Urinary bladder (tissue), 4 donors: Measurements from ENCODE around the gene SSMEM1. TPM values are rescaled to one million over a fixed set of nuclear protein-coding genes. Genes with fewer than 3 reads are reported as not detected.
"Not testable (repeated sequence)": the region's sequence is repeated elsewhere in the genome, so short reads cannot be mapped to it uniquely, and the experiment has no call there.

Experiments
- DNase-seq: peaks from one replicate; pipeline ENCODE4 v3.0.0-alpha.2; 2015; ENCODE audit errors: extremely low spot score
- H3K27ac ChIP-seq: one replicate; pipeline ENCODE4 v1.5.1; 2013; ENCODE audit warnings: low read depth, mild to moderate bottlenecking, moderate library complexity
- H3K36me3 ChIP-seq: one replicate; pipeline ENCODE4 v1.6.1; 2013; ENCODE audit warnings: mild to moderate bottlenecking, moderate library complexity; ENCODE audit not compliant: insufficient read depth
- H3K4me1 ChIP-seq: one replicate; pipeline ENCODE4 v1.6.1; 2013; ENCODE audit warnings: mild to moderate bottlenecking, moderate library complexity; ENCODE audit not compliant: insufficient read depth
- H3K4me3 ChIP-seq: one replicate; pipeline ENCODE4 v1.5.1; 2013; ENCODE audit warnings: low read depth, low read length
- WGBS: extraction: QIAGEN DNeasy Blood & Tissue Kit; methylation state at CpG from one replicate; pipeline ENCODE4 v1.1.7; 2013; 5-methylcytosine and 5-hydroxymethylcytosine counted together
- polyA plus RNA-seq: library from polyadenylated mRNA; stranded (reverse); fragments of 200-250 nt; gene quantifications from one replicate; pipeline ENCODE4 v1.2.3, GENCODE V29; 2013
- total RNA-seq: library from RNA; depleted of rRNA; stranded (reverse); fragments of >200 nt; gene quantifications from one replicate; pipeline ENCODE4 v1.2.3, GENCODE V29; 2014
- donor health status: healthy with polysubstance abuse.
- donor health status: healthy.

SSMEM1 gene
- total and polyA plus RNA-seq, 2 donors, result not detected

GRCh38 chr7:130221746-130222145 lies 14.1 kb downstream of the SSMEM1 start:
- Histone ChIP-seq H3K36me3 (no peaks in the 10 kb centered on the region), H3K27ac (no peak overlapping the region), H3K4me1 (no peaks in the 10 kb centered on the region), H3K4me3 (no peak overlapping the region)
- 86% methylated on average over 4 of the region's 4 CpGs for WGBS
- no peak for DNase-seq

GRCh38 chr7:130223646-130224045 lies 16.0 kb downstream of the SSMEM1 start:
- H3K4me3 ChIP-seq, result no peak overlapping the region
- H3K36me3 ChIP-seq, result no peaks in the 10 kb centered on the region
- DNase-seq, result no peak
- no peaks in the 10 kb centered on the region for H3K4me1 ChIP-seq
- H3K27ac ChIP-seq, result no peak overlapping the region
- 91% methylated on average over 1 of the region's 1 CpG for WGBS

DNA sequence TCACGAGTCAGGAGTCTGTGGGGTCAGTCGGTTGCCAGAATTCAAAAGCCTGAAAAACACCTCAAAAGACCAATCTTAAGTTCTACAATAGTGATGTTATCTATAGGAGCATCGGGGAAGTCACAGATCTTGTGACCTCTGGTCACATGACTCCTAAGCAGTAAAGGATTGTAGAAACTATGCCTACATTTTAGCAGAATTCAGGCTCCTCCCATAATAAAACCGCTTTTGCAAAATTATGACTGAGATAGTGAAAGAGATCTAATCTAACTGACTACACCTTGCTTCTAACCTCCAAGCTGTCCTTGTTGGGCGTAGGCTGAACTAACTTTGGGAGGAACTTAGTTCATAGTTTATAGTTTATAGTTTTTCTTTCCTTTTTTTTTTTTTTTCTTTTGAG lies 16.6 kb downstream of the SSMEM1 start:
- Histone ChIP-seq H3K4me1 (peaks cover 2% of the 10 kb centered on the region), H3K4me3 (no peak overlapping the region), H3K27ac (no peak overlapping the region), H3K36me3 (no peaks in the 10 kb centered on the region)
- no peak for DNase-seq
- WGBS, result 90% methylated on average over 5 of the region's 5 CpGs

DNA sequence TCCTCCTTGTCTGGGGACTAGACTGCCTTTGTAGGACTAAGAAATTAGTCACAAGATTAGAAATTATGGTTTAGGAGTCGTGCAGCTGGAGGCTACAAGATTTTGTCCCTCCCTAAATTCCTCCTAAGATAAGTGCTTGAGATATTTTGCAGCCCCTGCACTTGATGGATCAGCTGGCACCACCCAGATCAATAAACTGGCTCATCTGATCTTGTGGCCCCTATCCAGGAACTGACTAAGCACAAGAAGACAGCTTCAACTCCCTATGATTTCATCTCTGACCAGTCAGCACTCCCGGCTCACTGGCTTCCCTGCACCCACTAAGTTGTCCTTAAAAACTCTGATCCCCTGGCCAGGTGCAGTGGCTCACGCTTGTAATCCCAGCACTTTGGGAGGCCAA lies 17.3 kb downstream of the SSMEM1 start:
- H3K4me3 ChIP-seq, H3K36me3 ChIP-seq, H3K27ac ChIP-seq, H3K4me1 ChIP-seq, DNase-seq: not testable (repeated sequence)
- WGBS, result 34% methylated on average over 3 of the region's 3 CpGs

DNA sequence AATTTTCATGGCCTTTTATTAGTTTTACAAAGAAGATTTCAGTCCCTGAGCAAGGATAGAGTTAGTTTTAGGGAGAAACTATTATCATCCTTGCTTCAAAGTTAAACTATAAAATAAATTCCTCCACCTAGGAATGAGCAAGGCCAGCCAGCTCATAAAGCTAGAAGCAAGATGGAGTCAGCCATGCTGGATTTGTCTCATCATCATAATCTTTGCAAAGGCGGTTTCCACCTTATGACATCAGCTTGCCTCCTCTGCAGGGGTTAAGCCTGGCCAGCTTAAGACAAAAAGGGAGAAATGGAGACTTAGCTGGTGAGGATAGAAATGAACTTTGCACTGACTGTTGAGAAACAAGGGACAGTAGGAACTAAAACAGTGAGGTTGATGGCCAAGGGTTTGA lies 18.7 kb downstream of the SSMEM1 start:
- Histone ChIP-seq H3K36me3 (no peaks in the 10 kb centered on the region), H3K4me1 (peaks cover 2% of the 10 kb centered on the region), H3K27ac (no peak overlapping the region), H3K4me3 (no peak overlapping the region)
- no peak for DNase-seq
- WGBS, result 87% methylated on average over 1 of the region's 1 CpG

DNA sequence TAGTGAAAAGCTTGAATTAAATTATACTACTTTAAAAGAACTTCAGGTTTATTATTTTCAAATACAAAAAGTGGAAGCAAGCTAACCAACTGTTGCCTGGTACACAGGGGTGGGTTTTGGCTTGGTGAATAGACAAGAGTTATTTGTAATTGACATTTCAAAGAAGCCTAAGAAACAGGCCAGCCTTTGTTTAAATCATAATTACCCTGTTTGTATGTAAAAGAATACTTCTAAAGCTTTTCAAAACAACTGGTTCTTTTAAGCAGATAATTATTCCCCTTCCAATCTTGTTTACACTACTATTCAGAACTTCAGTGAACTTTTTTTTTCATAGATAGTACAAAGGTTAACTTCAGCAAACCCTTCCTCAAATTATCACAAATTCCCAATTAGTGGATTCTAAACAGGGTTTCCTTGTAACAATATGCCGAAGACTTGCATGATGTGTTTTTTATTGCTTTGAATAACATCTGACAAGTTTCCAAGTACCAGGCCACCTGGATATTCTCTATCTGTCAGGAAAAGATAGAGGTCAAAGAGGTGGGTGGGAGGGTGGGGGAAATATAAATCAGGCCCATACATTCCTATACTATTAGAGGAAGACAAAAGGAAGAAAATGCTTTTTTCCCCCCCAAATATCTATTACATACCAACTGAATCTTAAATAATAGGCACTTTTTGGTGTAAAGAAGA lies 20.4 kb downstream of the SSMEM1 start:
- Histone ChIP-seq H3K4me3 (no peak overlapping the region), H3K36me3 (no peaks in the 10 kb centered on the region), H3K27ac (no peak overlapping the region), H3K4me1 (peaks cover 2% of the 10 kb centered on the region)
- WGBS, result 18% methylated on average over 1 of the region's 1 CpG
- no peak for DNase-seq

DNA sequence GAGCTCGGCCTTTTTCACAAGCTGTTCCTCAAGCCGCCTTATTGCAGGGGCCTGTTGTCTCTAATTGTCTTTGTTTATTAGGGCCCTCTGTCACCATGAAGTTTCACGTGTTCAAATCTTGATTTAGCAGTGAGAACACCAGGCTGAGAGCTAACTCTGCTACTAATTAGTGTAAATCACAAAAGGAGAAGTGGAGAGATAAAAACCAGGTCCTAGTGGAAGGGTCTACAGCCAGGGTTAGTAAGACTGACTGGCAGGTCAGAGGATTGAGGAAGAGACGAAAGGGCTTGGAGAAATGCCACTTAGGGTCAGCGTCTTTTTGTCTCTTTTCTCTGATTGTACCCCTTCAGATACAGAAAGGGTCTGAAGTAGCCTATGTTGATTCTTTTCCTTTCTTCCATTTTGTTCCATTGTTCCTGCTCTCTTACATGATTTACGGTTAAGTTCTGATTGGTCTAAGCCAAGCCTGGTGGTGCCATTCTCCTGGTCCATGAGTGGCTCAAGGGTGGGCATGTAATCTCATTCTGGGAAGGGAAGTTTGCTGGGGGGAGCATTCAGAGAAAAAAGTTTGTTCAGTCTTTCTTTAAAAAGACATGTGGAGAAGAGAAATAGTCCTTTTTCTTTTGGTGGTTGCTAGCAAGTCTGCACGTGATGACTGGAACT lies 21.3 kb downstream of the SSMEM1 start:
- Histone ChIP-seq H3K27ac (no peak overlapping the region), H3K4me3 (no peak overlapping the region), H3K4me1 (peaks cover 2% of the 10 kb centered on the region), H3K36me3 (no peaks in the 10 kb centered on the region)
- WGBS, result 47% methylated on average over 7 of the region's 7 CpGs
- no peak for DNase-seq

DNA sequence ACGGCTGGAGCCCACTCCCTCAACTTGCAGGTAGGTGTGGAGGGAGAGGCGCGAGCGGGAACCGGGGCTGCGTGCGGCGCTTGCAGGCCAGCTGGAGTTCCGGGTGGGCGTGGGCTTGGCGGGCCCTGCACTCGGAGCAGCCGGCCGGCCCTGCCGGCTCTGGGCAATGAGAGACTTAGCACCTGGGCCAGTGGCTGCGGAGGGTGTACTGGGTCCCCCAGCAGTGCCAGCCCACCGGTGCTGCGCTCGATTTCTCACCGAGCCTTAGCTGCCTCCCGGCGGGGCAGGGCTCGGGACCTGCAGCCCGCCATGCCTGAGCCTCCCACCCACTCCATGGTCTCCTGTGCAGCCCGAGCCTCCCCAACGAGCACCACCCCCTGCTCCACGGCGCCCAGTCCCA lies 22.3 kb downstream of the SSMEM1 start:
- H3K4me3 ChIP-seq, H3K36me3 ChIP-seq, H3K27ac ChIP-seq, DNase-seq, H3K4me1 ChIP-seq: not testable (repeated sequence)
- 89% methylated on average over 28 of the region's 28 CpGs for WGBS

- Histone ChIP-seq H3K36me3 (no peaks in the 10 kb centered on the region), H3K27ac (no peak overlapping the region), H3K4me1 (peaks cover 2% of the 10 kb centered on the region), H3K4me3 (no peak overlapping the region)
- DNase-seq, result no peak
- 72% methylated on average over 6 of the region's 6 CpGs for WGBS
Observed at GRCh38 chr7:130231792-130232191, 24.1 kb downstream of the SSMEM1 start.

- 71% methylated on average over 2 of the region's 2 CpGs for WGBS
- DNase-seq, result no peak
- Histone ChIP-seq H3K27ac (no peak overlapping the region), H3K36me3 (no peaks in the 10 kb centered on the region), H3K4me1 (peaks cover 2% of the 10 kb centered on the region), H3K4me3 (no peak overlapping the region)
Observed at GRCh38 chr7:130232209-130232608, 24.5 kb downstream of the SSMEM1 start.

DNA sequence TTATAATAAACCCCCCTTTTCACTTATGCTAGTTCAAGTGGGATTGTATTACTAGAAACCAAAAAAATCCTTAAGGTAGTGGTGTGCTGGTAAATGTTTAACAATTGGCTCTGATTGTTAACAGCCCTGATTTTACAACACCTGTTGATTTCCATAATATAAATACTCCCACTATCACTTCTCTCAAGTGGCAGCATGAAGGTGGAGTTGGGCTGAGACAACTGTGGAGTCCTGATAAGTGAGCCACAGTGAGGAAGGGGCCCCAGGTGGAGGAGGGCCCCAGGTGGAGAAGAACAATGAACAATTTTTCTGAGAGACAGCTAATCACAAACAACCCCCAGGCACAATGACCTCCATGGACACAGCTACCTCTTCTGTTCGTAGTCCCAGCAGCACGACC lies 26.4 kb downstream of the SSMEM1 start:
- WGBS, result 82% methylated on average over 2 of the region's 2 CpGs
- Histone ChIP-seq H3K4me3 (no peak overlapping the region), H3K4me1 (peaks cover under 1% of the 10 kb centered on the region), H3K27ac (no peak overlapping the region), H3K36me3 (no peaks in the 10 kb centered on the region)
- no peak for DNase-seq

- DNase-seq, H3K27ac ChIP-seq, H3K4me1 ChIP-seq, H3K4me3 ChIP-seq, H3K36me3 ChIP-seq: not testable (repeated sequence)
- WGBS, result 65% methylated on average over 4 of the region's 4 CpGs
Observed at GRCh38 chr7:130236361-130236760, 28.7 kb downstream of the SSMEM1 start.

DNA sequence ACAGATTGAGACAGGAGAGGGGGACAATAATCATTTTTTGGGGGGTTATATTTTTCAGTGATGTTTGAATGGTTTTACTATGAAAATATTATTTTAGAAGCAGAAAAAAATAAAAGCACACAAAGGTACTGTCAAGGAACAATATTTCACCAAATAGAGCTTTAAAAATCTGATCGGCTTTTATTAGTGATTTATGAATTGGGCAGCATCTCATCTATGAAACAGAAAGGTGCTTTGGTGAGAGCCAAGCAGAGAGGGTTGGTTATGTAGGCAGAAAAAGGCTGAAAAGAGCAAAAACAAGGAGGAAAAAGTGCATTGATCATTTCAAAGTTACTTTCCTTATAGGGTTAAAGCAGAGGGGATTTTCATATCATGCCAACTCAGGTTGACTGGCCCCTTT lies 32.6 kb downstream of the SSMEM1 start:
- 93% methylated on average over 1 of the region's 1 CpG for WGBS
- no peaks in the 10 kb centered on the region for H3K4me1 ChIP-seq

DNA sequence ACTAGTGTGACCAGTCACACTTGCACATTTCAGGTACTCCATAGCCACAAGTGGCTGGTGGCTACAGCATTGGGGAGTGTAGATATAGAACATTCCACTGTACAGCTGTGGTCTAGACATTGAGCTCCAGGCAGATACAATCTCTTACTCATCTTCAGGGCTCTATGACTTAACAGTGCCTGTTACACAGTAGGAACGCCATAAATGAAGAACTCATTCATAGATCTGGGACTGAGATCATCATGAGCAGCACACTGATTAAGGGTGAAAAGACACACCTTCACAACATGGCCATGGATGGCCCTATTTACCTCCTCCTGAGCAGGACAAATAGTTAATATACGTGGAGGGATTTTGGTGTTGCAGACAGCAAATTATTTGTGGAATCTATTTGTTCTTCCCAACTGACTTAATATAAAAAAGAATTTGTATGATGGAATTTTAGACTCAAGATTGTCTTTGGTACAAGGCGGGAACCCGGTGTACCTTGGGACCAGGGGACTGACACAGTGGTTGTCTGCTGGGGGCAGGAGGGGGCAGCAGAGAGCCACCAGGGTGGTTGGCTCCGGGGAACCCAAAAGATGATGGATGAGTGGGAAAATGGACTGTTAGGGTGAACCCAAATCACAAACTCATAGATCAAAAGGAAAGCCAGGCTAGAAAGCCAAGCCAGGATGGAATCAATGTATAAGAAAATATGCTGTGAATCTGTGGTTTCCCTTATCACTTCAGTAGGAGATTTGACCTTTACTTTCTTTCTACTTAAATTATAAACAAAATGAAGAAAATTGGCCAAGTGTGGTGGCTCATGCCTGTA lies 34.7 kb downstream of the SSMEM1 start:
- no peak for DNase-seq
- Histone ChIP-seq H3K4me1 (no peaks in the 10 kb centered on the region), H3K27ac (no peak overlapping the region), H3K4me3 (no peak overlapping the region), H3K36me3 (no peaks in the 10 kb centered on the region)
- 54% methylated on average over 5 of the region's 5 CpGs for WGBS

More for the DNA sequence above, 32.6 kb downstream of the SSMEM1 start:
- no peak for DNase-seq
- H3K4me3 ChIP-seq, result no peak overlapping the region
- H3K36me3 ChIP-seq, result no peaks in the 10 kb centered on the region
- H3K27ac ChIP-seq, result no peak overlapping the region
